ENCODE results near the gene TMC7.
"Not testable (repeated sequence)": the region's sequence is repeated elsewhere in the genome, so short reads cannot be mapped to it uniquely, and the experiment has no call there.

- not testable (repeated sequence) for TF ChIP-seq CTCF, POLR2A, POLR2AphosphoS5, EP300 (IDR thresholded peaks at IDR 0.05)
These were observed 12.8 kb downstream of the TMC7 start for GRCh38 chr16:18996536-18996935.
